ENCODE results near the gene CDH23.

CDH23 gene

GRCh38 chr10:71401056-71401455 is 4.3 kb downstream of the CDH23 start:
- no peak for TF ChIP-seq CTCF (IDR thresholded peaks at IDR 0.05; ENCODE audit: low read depth, low read length, missing control alignments)
- in situ Hi-C loops (cut with HindIII; ENCODE audit: low sequenced_read_pairs): no loop called here
- DNase-seq (ENCODE audit: low read depth): no peak
- no peak overlapping the region for H3K4me3 ChIP-seq (ENCODE audit: low read depth, low read length)

- no peak for DNase-seq (ENCODE audit: low read depth)
- in situ Hi-C loops (cut with HindIII; ENCODE audit: low sequenced_read_pairs): no loop called here
- no peak overlapping the region for H3K4me3 ChIP-seq (ENCODE audit: low read depth, low read length)
- TF ChIP-seq CTCF (IDR thresholded peaks at IDR 0.05; ENCODE audit: low read depth, low read length, missing control alignments): no peak
These were observed 5.3 kb downstream of the CDH23 start for GRCh38 chr10:71402005-71402404.

- H3K4me3 ChIP-seq (ENCODE audit: low read depth, low read length): no peak overlapping the region
- no peak for DNase-seq (ENCODE audit: low read depth)
- in situ Hi-C loops (cut with HindIII; ENCODE audit: low sequenced_read_pairs): no loop called here
- TF ChIP-seq CTCF (IDR thresholded peaks at IDR 0.05; ENCODE audit: low read depth, low read length, missing control alignments): no peak
These were observed 8.0 kb downstream of the CDH23 start for GRCh38 chr10:71404503-71405295.

- DNase-seq (ENCODE audit: low read depth): no peak
- in situ Hi-C loops (cut with HindIII; ENCODE audit: low sequenced_read_pairs): no loop called here
- no peak overlapping the region for H3K4me3 ChIP-seq (ENCODE audit: low read depth, low read length)
- TF ChIP-seq CTCF (IDR thresholded peaks at IDR 0.05; ENCODE audit: low read depth, low read length, missing control alignments): no peak
These were observed 10.2 kb downstream of the CDH23 start for GRCh38 chr10:71406878-71407277.

- no peak overlapping the region for H3K4me3 ChIP-seq (ENCODE audit: low read depth, low read length)
- DNase-seq (ENCODE audit: low read depth): no peak
- in situ Hi-C loops (cut with HindIII; ENCODE audit: low sequenced_read_pairs): no loop called here
- no peak for TF ChIP-seq CTCF (IDR thresholded peaks at IDR 0.05; ENCODE audit: low read depth, low read length, missing control alignments)
These were observed 11.9 kb downstream of the CDH23 start for GRCh38 chr10:71408436-71409225.

- no peak overlapping the region for H3K4me3 ChIP-seq (ENCODE audit: low read depth, low read length)
- no peak for DNase-seq (ENCODE audit: low read depth)
- no peak for TF ChIP-seq CTCF (IDR thresholded peaks at IDR 0.05; ENCODE audit: low read depth, low read length, missing control alignments)
- in situ Hi-C loops (cut with HindIII; ENCODE audit: low sequenced_read_pairs): no loop called here
These were observed 12.9 kb downstream of the CDH23 start for GRCh38 chr10:71409516-71410104.

Measured in astrocyte of the cerebellum (primary cell).